ENCODE measurements around the gene PIM1. TPM values are rescaled to one million over a fixed set of nuclear protein-coding genes. Genes with fewer than 3 reads are reported as not detected.

The PIM1 gene
- total and polyA plus RNA-seq, 9 of the 15 experiments (the other 6 are each of a cell fraction or from before 2014, with no cell fraction given): 19.0 to 789 (median 212) TPM

- peak; percentile 30; the same call in 1 of the 2 replicates for TF ChIP-seq HMBOX1 (IDR thresholded peaks at IDR 0.05)
- TF ChIP-seq ZBTB40 (IDR thresholded peaks at IDR 0.05): peak; percentile 88
- TF ChIP-seq ZBTB40 (CRISPR knock-in tag; IDR thresholded peaks at IDR 0.05): peak; percentile 57; the same call in 1 of the 2 replicates
- TF ChIP-seq ZNF3 (CRISPR knock-in tag; IDR thresholded peaks at IDR 0.05): no peak
- TF ChIP-seq ZNF584 (CRISPR knock-in tag; IDR thresholded peaks at IDR 0.05; ENCODE audit: low read depth): no peak
- 0 out of 2 replicates have a peak, but pooled peaks have one; percentile 1 for TF ChIP-seq ZNF766 (CRISPR knock-in tag; conservative IDR thresholded peaks at IDR 0.05)
- no peak for TF ChIP-seq CCNT2 (IDR thresholded peaks at IDR 0.05; ENCODE audit: borderline replicate concordance, extremely low read depth, insufficient read length, low read depth, low read length)
- no peak for TF ChIP-seq ERF (CRISPR knock-in tag; IDR thresholded peaks at IDR 0.05)
Measured at GRCh38 chr6:37192666-37193065, 22.7 kb downstream of the PIM1 start (continued).
